OCI-LY1 (cell line): Measurements from ENCODE around the gene AHDC1.
"Not testable (repeated sequence)": the region's sequence is repeated elsewhere in the genome, so short reads cannot be mapped to it uniquely, and the experiment has no call there.

ENCODE experiments used
- H2AFZ ChIP-seq: fragments of 200-600 bp; sonication (generic), shearing (Covaris generic); 2 replicates; pipeline ENCODE4 v1.6.0; 2014; ENCODE audit warnings: antibody characterized with exemption, mild to moderate bottlenecking, low read length
- H3F3A ChIP-seq: fragments of 200-600 bp; sonication (generic), shearing (Covaris generic); 2 replicates; pipeline ENCODE4 v1.6.0; 2014; ENCODE audit warnings: mild to moderate bottlenecking, antibody characterized with exemption, low read length, moderate library complexity; ENCODE audit not compliant: insufficient read depth
- H3K27ac ChIP-seq: fragments of 200-600 bp; sonication (generic); 2 replicates; pipeline ENCODE4 v1.5.1; 2014; ENCODE audit warnings: low read length, mixed run types, mild to moderate bottlenecking, low read depth; ENCODE audit not compliant: poor library complexity, severe bottlenecking
- H3K27me3 ChIP-seq: fragments of 200-600 bp; sonication (generic); 2 replicates; pipeline ENCODE4 v1.6.0; 2014; ENCODE audit warnings: antibody characterized with exemption, mild to moderate bottlenecking, low read length, moderate library complexity; ENCODE audit not compliant: insufficient read depth
- H3K36me3 ChIP-seq: fragments of 200-600 bp; sonication (generic); 2 replicates; pipeline ENCODE4 v1.6.1; 2014; ENCODE audit warnings: mild to moderate bottlenecking, antibody characterized with exemption, low read length, moderate library complexity, mixed read lengths; ENCODE audit not compliant: insufficient read depth
- H3K4me1 ChIP-seq: fragments of 200-600 bp; sonication (generic); 2 replicates; pipeline ENCODE4 v1.5.1; 2014; ENCODE audit warnings: mild to moderate bottlenecking, low read length, moderate library complexity; ENCODE audit not compliant: insufficient read depth, severe bottlenecking
- H3K4me2 ChIP-seq: fragments of 200-600 bp; sonication (generic), shearing (Covaris generic); 2 replicates; pipeline ENCODE4 v1.6.1; 2014; ENCODE audit warnings: low read length
- H3K4me3 ChIP-seq: fragments of 200-600 bp; sonication (generic); 2 replicates; pipeline ENCODE4 v1.5.1; 2014; ENCODE audit warnings: low read length, low read depth, mild to moderate bottlenecking, mixed read lengths; ENCODE audit not compliant: poor library complexity, severe bottlenecking
- H3K79me2 ChIP-seq: fragments of 200-600 bp; shearing (Covaris generic); 2 replicates; pipeline ENCODE4 v1.6.1; 2016; ENCODE audit warnings: mixed run types, low read length, mixed read lengths; ENCODE audit not compliant: insufficient read depth
- H3K9ac ChIP-seq: fragments of 200-600 bp; sonication (generic), shearing (Covaris generic); 2 replicates; pipeline ENCODE4 v1.6.1; 2014; ENCODE audit warnings: mild to moderate bottlenecking, low read length, mixed read lengths
- H3K9me2 ChIP-seq: fragments of 200-600 bp; sonication (generic), shearing (Covaris generic); 2 replicates; pipeline ENCODE4 v1.6.1; 2014; ENCODE audit warnings: low read depth, mild to moderate bottlenecking, low read length, mixed read lengths
- H3K9me3 ChIP-seq: fragments of 200-600 bp; shearing (Covaris generic); 2 replicates; pipeline ENCODE4 v1.6.1; 2014; ENCODE audit warnings: low read length, mixed read lengths
- H4K20me1 ChIP-seq: fragments of 200-600 bp; sonication (generic), shearing (Covaris generic); 2 replicates; pipeline ENCODE4 v1.6.0; 2016; ENCODE audit warnings: mild to moderate bottlenecking, low read length; ENCODE audit not compliant: insufficient read depth
- CTCF ChIP-seq: fragments of 200-600 bp; sonication (generic), shearing (Covaris generic); IDR thresholded peaks from 2 replicates; pipeline ENCODE4 v1.5.1; 2017; ENCODE audit warnings: mild to moderate bottlenecking, antibody characterized with exemption, low read length, moderate library complexity, mixed read lengths
- EZH2 ChIP-seq: fragments of 200-600 bp; sonication (generic), shearing (Covaris generic); IDR thresholded peaks from 2 replicates; pipeline ENCODE4 v1.8.0; 2017; ENCODE audit warnings: borderline replicate concordance, mixed run types, mild to moderate bottlenecking, antibody characterized with exemption, low read length, moderate library complexity, mixed read lengths

AHDC1 gene

GRCh38 chr1:27504588-27505419, 99.1 kb downstream of the AHDC1 start:
- Histone ChIP-seq H3K36me3 (no peaks in the 10 kb centered on the region), H2AFZ (peak overlapping the region; percentile 69; the same call in 1 of the 2 replicates), H3K9me3 (no peaks in the 10 kb centered on the region), H3K9ac (no peak overlapping the region; the same call in 1 of the 2 replicates), H3F3A (no peaks in the 10 kb centered on the region), H3K79me2 (no peaks in the 10 kb centered on the region), H3K9me2 (no peaks in the 10 kb centered on the region), H4K20me1 (no peaks in the 10 kb centered on the region), H3K4me3 (no peak overlapping the region), H3K4me1 (peaks cover 43% of the 10 kb centered on the region), H3K4me2 (no peak overlapping the region), H3K27me3 (no peaks in the 10 kb centered on the region), H3K27ac (peak overlapping the region; percentile 75)
- no peak for TF ChIP-seq CTCF
- no peak for TF ChIP-seq EZH2

DNA sequence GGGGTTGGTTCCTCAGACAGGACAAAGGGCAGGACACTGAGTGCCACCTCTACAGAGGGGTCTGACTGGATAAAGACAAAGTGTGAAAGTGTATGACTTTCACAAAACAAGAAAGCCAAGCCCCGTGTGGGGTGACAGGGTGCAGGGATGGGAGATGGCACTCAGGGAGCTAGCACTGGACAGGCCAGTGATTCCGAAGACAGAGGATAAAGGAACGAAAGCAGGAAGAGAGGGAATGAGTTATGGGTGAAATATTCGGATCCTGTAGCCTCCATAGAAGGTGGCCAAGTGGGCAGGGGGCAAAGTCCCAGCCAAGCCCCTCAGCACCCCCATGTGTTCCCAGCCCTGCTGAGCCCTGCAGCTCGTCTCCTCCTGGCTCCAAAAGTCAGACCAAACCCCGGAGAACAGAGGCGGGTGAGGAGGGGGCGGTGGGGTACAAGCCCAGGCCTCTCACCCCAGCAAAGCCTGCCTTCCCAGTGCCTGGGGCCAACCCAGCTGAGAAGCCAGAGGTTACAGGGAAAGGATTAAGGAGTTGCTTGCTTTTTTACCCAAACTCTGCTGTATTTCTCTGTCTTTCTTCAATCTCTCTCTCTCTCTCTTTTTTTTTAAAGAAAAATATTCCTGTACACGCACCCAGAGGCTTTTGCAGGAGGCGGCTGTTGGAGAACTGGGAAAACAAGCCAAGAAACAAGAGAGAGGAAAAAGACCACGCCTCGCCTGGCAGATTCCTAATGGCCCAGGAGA, 99.9 kb downstream of the AHDC1 start:
- Histone ChIP-seq H3K4me2 (no peak overlapping the region), H3K27me3 (no peaks in the 10 kb centered on the region), H3K4me1 (peaks cover 40% of the 10 kb centered on the region), H3K4me3 (no peak overlapping the region), H4K20me1 (no peaks in the 10 kb centered on the region), H3K9ac (no peak overlapping the region; the same call in 1 of the 2 replicates), H2AFZ (no peak overlapping the region), H3K27ac (peak overlapping the region; percentile 60), H3F3A (no peaks in the 10 kb centered on the region), H3K36me3 (no peaks in the 10 kb centered on the region), H3K9me3 (peaks cover 3% of the 10 kb centered on the region; the same call in 1 of the 2 replicates), H3K79me2 (no peaks in the 10 kb centered on the region), H3K9me2 (no peaks in the 10 kb centered on the region)
- TF ChIP-seq EZH2 (no peak), CTCF (no peak)

DNA sequence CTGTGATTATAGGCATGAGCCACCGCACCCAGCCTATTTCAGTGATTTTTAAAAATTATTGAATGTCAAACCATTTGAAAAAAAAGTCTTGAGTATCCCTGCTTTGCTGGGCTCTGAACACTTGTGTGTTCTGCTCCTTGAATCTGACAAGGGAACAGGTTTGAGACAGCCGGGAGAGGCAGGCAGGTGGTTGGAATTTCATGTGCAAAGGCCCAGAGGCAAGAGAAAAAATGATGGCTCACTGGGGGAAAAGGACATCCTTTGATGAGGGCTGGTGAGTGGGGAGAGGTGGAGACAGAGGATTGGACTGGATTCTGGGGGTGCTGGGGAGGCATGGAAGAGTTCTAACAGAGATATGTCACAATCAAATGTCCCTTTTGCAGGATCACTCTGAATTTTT, 100.9 kb downstream of the AHDC1 start:
- TF ChIP-seq EZH2 (no peak), CTCF (no peak)
- Histone ChIP-seq H2AFZ (no peak overlapping the region), H3K27ac (peak overlapping the region; percentile 60)

DNA sequence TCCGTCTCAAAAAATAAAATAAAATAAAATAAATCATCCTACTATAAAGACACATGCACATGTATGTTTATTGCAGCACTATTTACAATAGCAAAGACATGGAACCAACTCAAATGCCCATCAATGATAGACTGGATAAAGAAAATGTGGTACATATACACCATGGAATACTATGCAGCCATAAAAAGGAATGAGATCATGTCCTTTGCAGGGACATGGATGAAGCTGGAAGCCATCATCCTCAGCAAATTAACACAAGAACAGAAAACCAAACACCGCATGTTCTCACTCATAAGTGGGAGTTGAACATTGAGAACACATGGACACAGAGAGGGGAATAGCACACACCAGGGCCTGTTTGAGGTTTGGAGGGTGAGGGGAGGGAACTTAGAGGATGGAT, 102.8 kb downstream of the AHDC1 start:
- H4K20me1 ChIP-seq, H3K4me2 ChIP-seq, H3F3A ChIP-seq, H3K9ac ChIP-seq, H2AFZ ChIP-seq, H3K36me3 ChIP-seq, H3K27ac ChIP-seq, H3K9me2 ChIP-seq, H3K9me3 ChIP-seq, H3K4me3 ChIP-seq, H3K27me3 ChIP-seq, H3K79me2 ChIP-seq: not testable (repeated sequence)
- H3K4me1 ChIP-seq: peaks cover 43% of the 10 kb centered on the region

More for the DNA sequence above, 100.9 kb downstream of the AHDC1 start:
- no peak overlapping the region for H3K4me2 ChIP-seq
- peaks cover 35% of the 10 kb centered on the region for H3K4me1 ChIP-seq
- H3K9me3 ChIP-seq: peaks cover 4% of the 10 kb centered on the region; the same call in 1 of the 2 replicates
- H3K4me3 ChIP-seq: no peak overlapping the region
- no peak overlapping the region for H3K9ac ChIP-seq
- no peaks in the 10 kb centered on the region for H3K9me2 ChIP-seq
- no peaks in the 10 kb centered on the region for H3K79me2 ChIP-seq
- no peaks in the 10 kb centered on the region for H3K27me3 ChIP-seq
- H3K36me3 ChIP-seq: no peaks in the 10 kb centered on the region
- no peaks in the 10 kb centered on the region for H4K20me1 ChIP-seq
- no peaks in the 10 kb centered on the region for H3F3A ChIP-seq
